ENCODE measurements around the gene PRSS50.

DNA sequence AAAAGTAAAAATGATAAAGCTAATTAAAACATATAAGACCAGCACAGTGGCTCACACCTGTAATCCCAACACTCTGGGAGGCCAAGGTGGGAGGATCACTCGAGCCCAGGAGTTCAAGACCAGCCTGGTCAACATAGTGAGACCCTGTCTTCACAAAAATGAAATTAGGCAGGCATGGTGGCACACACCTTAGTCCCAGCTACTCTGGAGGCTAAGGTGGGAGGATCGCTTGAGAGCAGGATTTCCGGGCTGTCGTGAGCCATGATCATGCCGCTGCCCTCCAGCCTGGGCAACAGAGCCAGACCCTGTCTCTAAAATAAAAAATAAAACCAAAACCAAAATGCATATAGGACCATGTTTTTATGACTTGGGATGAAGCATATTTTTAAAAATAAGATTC lies 4.8 kb upstream of the PRSS50 start:
- TF ChIP-seq, protein P1, sequence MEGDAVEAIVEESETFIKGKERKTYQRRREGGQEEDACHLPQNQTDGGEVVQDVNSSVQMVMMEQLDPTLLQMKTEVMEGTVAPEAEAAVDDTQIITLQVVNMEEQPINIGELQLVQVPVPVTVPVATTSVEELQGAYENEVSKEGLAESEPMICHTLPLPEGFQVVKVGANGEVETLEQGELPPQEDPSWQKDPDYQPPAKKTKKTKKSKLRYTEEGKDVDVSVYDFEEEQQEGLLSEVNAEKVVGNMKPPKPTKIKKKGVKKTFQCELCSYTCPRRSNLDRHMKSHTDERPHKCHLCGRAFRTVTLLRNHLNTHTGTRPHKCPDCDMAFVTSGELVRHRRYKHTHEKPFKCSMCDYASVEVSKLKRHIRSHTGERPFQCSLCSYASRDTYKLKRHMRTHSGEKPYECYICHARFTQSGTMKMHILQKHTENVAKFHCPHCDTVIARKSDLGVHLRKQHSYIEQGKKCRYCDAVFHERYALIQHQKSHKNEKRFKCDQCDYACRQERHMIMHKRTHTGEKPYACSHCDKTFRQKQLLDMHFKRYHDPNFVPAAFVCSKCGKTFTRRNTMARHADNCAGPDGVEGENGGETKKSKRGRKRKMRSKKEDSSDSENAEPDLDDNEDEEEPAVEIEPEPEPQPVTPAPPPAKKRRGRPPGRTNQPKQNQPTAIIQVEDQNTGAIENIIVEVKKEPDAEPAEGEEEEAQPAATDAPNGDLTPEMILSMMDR (conservative IDR thresholded peaks at IDR 0.05), result no peak
- no peak for TF ChIP-seq ZFX (IDR thresholded peaks at IDR 0.05)
